GM20431 (cell line): ENCODE results near the gene PLA2G4F.

Experiments used
- in situ Hi-C: fragments of 300-500 bp; cut with MseI, MboI; formaldehyde crosslinking; loops from one replicate; pipeline ENCODE4 v1.15.0; 2020; ENCODE audit warnings: low sequenced_read_pairs; ENCODE audit not compliant: unreplicated experiment

Gene PLA2G4F

GRCh38 chr15:42149493-42150218 lies 6.8 kb downstream of the PLA2G4F start:
- in situ Hi-C loops = loop anchor here (25.0 kb wide), 1 partner anchor 162 kb away; no protein-coding TSS in a partner anchor

GRCh38 chr15:42148808-42149492 lies 7.5 kb downstream of the PLA2G4F start:
- in situ Hi-C loops = loop anchor here (25.0 kb wide), 1 partner anchor 162 kb away; no protein-coding TSS in a partner anchor

- in situ Hi-C loops = loop anchor here (25.0 kb wide), 1 partner anchor 160 kb away; no protein-coding TSS in a partner anchor
These were observed 9.1 kb downstream of the PLA2G4F start for GRCh38 chr15:42147431-42147735.

GRCh38 chr15:42146551-42147430 lies 9.6 kb downstream of the PLA2G4F start:
- in situ Hi-C loops = loop anchor here (25.0 kb wide), 1 partner anchor 159 kb away; no protein-coding TSS in a partner anchor

- in situ Hi-C loops = loop anchor here (25.0 kb wide), 1 partner anchor 158 kb away; no protein-coding TSS in a partner anchor
These were observed 10.6 kb downstream of the PLA2G4F start for GRCh38 chr15:42145546-42146455.

GRCh38 chr15:42144841-42145375 lies 11.5 kb downstream of the PLA2G4F start:
- in situ Hi-C loops = loop anchor here (25.0 kb wide), 1 partner anchor 158 kb away; no protein-coding TSS in a partner anchor

GRCh38 chr15:42143866-42144625 lies 12.4 kb downstream of the PLA2G4F start:
- in situ Hi-C loops = loop anchor here (25.0 kb wide), 1 partner anchor 157 kb away; no protein-coding TSS in a partner anchor

GRCh38 chr15:42143356-42143755 lies 13.1 kb downstream of the PLA2G4F start:
- in situ Hi-C loops = loop anchor here (25.0 kb wide), 1 partner anchor 156 kb away; no protein-coding TSS in a partner anchor

GRCh38 chr15:42141795-42142667 lies 14.4 kb downstream of the PLA2G4F start:
- in situ Hi-C loops = loop anchor here (25.0 kb wide), 1 partner anchor 155 kb away; no protein-coding TSS in a partner anchor

GRCh38 chr15:42141246-42141645 lies 15.2 kb downstream of the PLA2G4F start:
- in situ Hi-C loops = loop anchor here (25.0 kb wide), 1 partner anchor 154 kb away; no protein-coding TSS in a partner anchor

GRCh38 chr15:42140383-42141070 lies 15.9 kb downstream of the PLA2G4F start:
- in situ Hi-C loops = loop anchor here (25.0 kb wide), 1 partner anchor 153 kb away; no protein-coding TSS in a partner anchor

- in situ Hi-C loops = loop anchor here (10.0 to 25.0 kb wide), 2 partner anchors 75 to 152 kb away; no protein-coding TSS in a partner anchor
These were observed 16.8 kb downstream of the PLA2G4F start for GRCh38 chr15:42139596-42139995.

- in situ Hi-C loops = loop anchor here (10.0 to 25.0 kb wide), 2 partner anchors 74 to 152 kb away; no protein-coding TSS in a partner anchor
These were observed 17.5 kb downstream of the PLA2G4F start for GRCh38 chr15:42138968-42139386.

GRCh38 chr15:42138411-42138810 lies 18.0 kb downstream of the PLA2G4F start:
- in situ Hi-C loops = loop anchor here (10.0 to 25.0 kb wide), 2 partner anchors 74 to 151 kb away; no protein-coding TSS in a partner anchor

- in situ Hi-C loops = loop anchor here (10.0 to 25.0 kb wide), 2 partner anchors 73 to 150 kb away; no protein-coding TSS in a partner anchor
These were observed 18.8 kb downstream of the PLA2G4F start for GRCh38 chr15:42137461-42138261.
